ENCODE measurements around the gene GABRA5. TPM values are rescaled to one million over a fixed set of nuclear protein-coding genes. Genes with fewer than 3 reads are reported as not detected.

GABRA5 gene
- total and polyA plus RNA-seq, 2 of the 8 experiments (the other 6 are each of a cell fraction or from before 2014, with no cell fraction given), result 15.0 to 29.6 TPM

GRCh38 chr15:26889298-26889898 is 22.5 kb downstream of the GABRA5 start (continued):
- TF ChIP-seq NRF1 (IDR thresholded peaks at IDR 0.05; ENCODE audit: low read depth, low read length) (no peak), CBX8 (IDR thresholded peaks at IDR 0.05; ENCODE audit: borderline replicate concordance, low read depth, low read length) (no peak), CHD7 (IDR thresholded peaks at IDR 0.05; ENCODE audit: insufficient replicate concordance, low read length) (no peak), CHD2 (IDR thresholded peaks at IDR 0.05; ENCODE audit: low read length) (no peak), CTCF (IDR thresholded peaks at IDR 0.05; ENCODE audit: control extremely low read depth in 1 of 3, insufficient read depth in 1 of 3, low read depth in 1 of 3, low read length in 3 of 3) (peak in 2 of 3 experiments; percentile 61 to 63; a peak in 2 of 4 replicates), KDM5A (IDR thresholded peaks at IDR 0.05; ENCODE audit: low read length) (no peak)

Measured in H1 (cell line).